ENCODE results near the gene PHB1. TPM values are rescaled to one million over a fixed set of nuclear protein-coding genes. Genes with fewer than 3 reads are reported as not detected.

PHB1 gene
- total and polyA plus RNA-seq, 2 of the 8 experiments (the other 6 are each of a cell fraction or from before 2014, with no cell fraction given): 386 to 597 TPM

DNA sequence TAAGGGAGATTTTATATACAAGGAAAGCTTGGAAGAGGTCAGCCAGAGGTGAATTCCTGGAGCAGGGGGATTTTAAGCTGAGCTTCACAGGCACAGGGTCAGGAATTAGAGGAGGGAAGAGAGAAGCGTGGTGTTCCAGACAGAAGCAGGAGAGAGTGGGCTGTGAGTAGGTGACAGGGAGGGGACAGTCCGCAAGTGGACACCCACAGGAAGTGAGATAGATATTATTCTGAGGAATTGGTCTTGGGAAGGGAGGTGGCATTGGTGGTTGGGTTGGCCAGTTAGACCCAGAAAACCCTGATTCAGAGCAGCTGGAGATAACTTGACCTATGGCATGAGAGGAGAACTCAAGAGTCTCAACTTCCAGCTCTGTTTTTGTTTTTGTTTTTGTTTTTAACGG, 14.7 kb downstream of the PHB1 start:
- Histone ChIP-seq H3K4me3 (ENCODE audit: extremely low read depth in 1 of 4, insufficient read depth in 2 of 4, low read depth in 3 of 4, low read length in 4 of 4) (no peak overlapping the region), H3K23me2 (ENCODE audit: low read depth, low read length) (0 out of 2 replicates have a peak, but pooled peaks cover 2% of the 10 kb centered on the region), H3K27ac (ENCODE audit: low read depth, low read length) (no peak overlapping the region), H3K79me1 (ENCODE audit: low read depth, low read length) (no peaks in the 10 kb centered on the region), H3K79me2 (ENCODE audit: control insufficient read depth in 1 of 2, insufficient read depth in 2 of 2, low read length in 2 of 2) (no peaks in the 10 kb centered on the region), H3K23ac (ENCODE audit: insufficient read length) (no peak overlapping the region), H3K36me3 (ENCODE audit: control insufficient read depth in 2 of 4, insufficient read depth in 4 of 4, low read length in 3 of 4) (peaks cover 7 to 21% (median 15%) of the 10 kb centered on the region in 4 experiments; a peak in 7 of 8 replicates), H2BK12ac (ENCODE audit: low read depth, low read length) (no peak overlapping the region), H4K5ac (ENCODE audit: insufficient read length, low read depth, low read length) (no peak overlapping the region), H3K27me3 (replicated peaks in 1 of 4; ENCODE audit: control insufficient read depth in 3 of 4, extremely low read depth in 1 of 4, insufficient read depth in 3 of 4, low read length in 3 of 4) (no peaks in the 10 kb centered on the region), H4K91ac (replicated peaks; ENCODE audit: insufficient read length, low read length) (no peak overlapping the region), H2AFZ (ENCODE audit: low read length) (no peak overlapping the region), H2BK15ac (ENCODE audit: low read length) (no peak overlapping the region), H2BK5ac (ENCODE audit: low read depth, low read length) (no peak overlapping the region), H3K18ac (ENCODE audit: extremely low read depth, low read length) (no peak overlapping the region), H2AK5ac (ENCODE audit: low read depth, low read length) (no peak overlapping the region), H2BK120ac (replicated peaks; ENCODE audit: low read depth, low read length) (no peak overlapping the region), H3K9me3 (ENCODE audit: insufficient read depth in 2 of 2, low read depth in 1 of 2, low read length in 1 of 2) (no peaks in the 10 kb centered on the region), H3K14ac (ENCODE audit: insufficient read length) (no peak overlapping the region), H3K4me1 (replicated peaks in 1 of 4; ENCODE audit: control insufficient read depth in 3 of 4, insufficient read depth in 4 of 4, low read length in 3 of 4) (no peaks in the 10 kb centered on the region), H3K56ac (replicated peaks; ENCODE audit: insufficient read length, low read depth, low read length) (no peak overlapping the region), H2BK20ac (ENCODE audit: low read length) (no peak overlapping the region), H4K8ac (ENCODE audit: extremely low read depth, insufficient read depth, low read length) (no peak overlapping the region), H4K20me1 (replicated peaks in 1 of 2; ENCODE audit: control insufficient read depth in 1 of 2, insufficient read depth in 2 of 2, low read length in 2 of 2) (peaks cover 0 to 3% of the 10 kb centered on the region in 2 experiments), H3K4me2 (ENCODE audit: insufficient read depth in 1 of 2, low read depth in 2 of 2, low read length in 2 of 2) (no peak overlapping the region), H3K4ac (replicated peaks; ENCODE audit: insufficient read length, low read depth, low read length) (no peak overlapping the region), H3K9ac (replicated peaks in 1 of 4; ENCODE audit: extremely low read depth in 1 of 4, low read depth in 3 of 4, low read length in 3 of 4) (no peak overlapping the region)
- no peak for DNase-seq (ENCODE audit: low read depth in 1 of 2, low spot score in 2 of 2)
- CTCF ChIA-PET (ENCODE audit: partially characterized antibody): interaction anchor here (0.7 to 5.4 kb wide), 19 partner anchors 9 to 172 kb away, joined by 3 to 80 read pairs (median 4); no protein-coding TSS in a partner anchor
- POLR2A ChIA-PET (ENCODE audit: partially characterized antibody): interaction anchor here (0.5 to 1.3 kb wide), 6 partner anchors 9 to 199 kb away, joined by 3 to 5 read pairs (median 4); partner anchors contain the start of gene PHB1
- FAIRE-seq: no peak
- 85% methylated on average over 3 of the region's 3 CpGs; no CpG with 5 or more reads in 1 of the 2 experiments for WGBS, 2 experiments (ENCODE audit: extremely low coverage in 1 of 2, insufficient coverage in 1 of 2, insufficient read length in 1 of 2, insufficient replicate concordance in 2 of 2, low coverage in 1 of 2, low lambda C conversion rate in 2 of 2, missing lambda C conversion rate in 1 of 2)
- TF ChIP-seq HDAC6 (IDR thresholded peaks at IDR 0.05; ENCODE audit: low read depth, low read length) (no peak), FOSL1 (IDR thresholded peaks at IDR 0.05; ENCODE audit: insufficient read depth, low read depth, low read length) (no peak), TCF12 (IDR thresholded peaks at IDR 0.05; ENCODE audit: low read depth, low read length) (no peak), RAD21 (IDR thresholded peaks at IDR 0.05 in 1 of 2, conservative IDR thresholded peaks at IDR 0.05 in 1 of 2; ENCODE audit: low read depth in 2 of 2, low read length in 2 of 2) (no peak), EZH2 (IDR thresholded peaks at IDR 0.05; ENCODE audit: low read depth, low read length, severe bottlenecking) (no peak), EP300 (IDR thresholded peaks at IDR 0.05; ENCODE audit: borderline replicate concordance in 1 of 2, low read depth in 2 of 2, low read length in 2 of 2) (no peak)
- TF ChIP-seq, protein P1, sequence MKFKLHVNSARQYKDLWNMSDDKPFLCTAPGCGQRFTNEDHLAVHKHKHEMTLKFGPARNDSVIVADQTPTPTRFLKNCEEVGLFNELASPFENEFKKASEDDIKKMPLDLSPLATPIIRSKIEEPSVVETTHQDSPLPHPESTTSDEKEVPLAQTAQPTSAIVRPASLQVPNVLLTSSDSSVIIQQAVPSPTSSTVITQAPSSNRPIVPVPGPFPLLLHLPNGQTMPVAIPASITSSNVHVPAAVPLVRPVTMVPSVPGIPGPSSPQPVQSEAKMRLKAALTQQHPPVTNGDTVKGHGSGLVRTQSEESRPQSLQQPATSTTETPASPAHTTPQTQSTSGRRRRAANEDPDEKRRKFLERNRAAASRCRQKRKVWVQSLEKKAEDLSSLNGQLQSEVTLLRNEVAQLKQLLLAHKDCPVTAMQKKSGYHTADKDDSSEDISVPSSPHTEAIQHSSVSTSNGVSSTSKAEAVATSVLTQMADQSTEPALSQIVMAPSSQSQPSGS (IDR thresholded peaks at IDR 0.05; ENCODE audit: low read length): no peak
